Measurements from ENCODE around the gene ZMIZ1. TPM values are rescaled to one million over a fixed set of nuclear protein-coding genes. Genes with fewer than 3 reads are reported as not detected.

The ZMIZ1 gene
- total RNA-seq, 4 donors from 2014 or later: 71.9 to 104 (median 79.5) TPM

GRCh38 chr10:79305988-79306387, 237.2 kb downstream of the ZMIZ1 start:
- DNase-seq (ENCODE audit: low spot score in 2 of 2): no peak
- H3K36me3 ChIP-seq: peaks cover 99% of the 10 kb centered on the region
- TF ChIP-seq POLR2A (IDR thresholded peaks at IDR 0.05) (no peak), CTCF (IDR thresholded peaks at IDR 0.05) (no peak)
- no peaks in the 10 kb centered on the region for H3K9me3 ChIP-seq
- no peak overlapping the region for H3K27ac ChIP-seq
- H3K4me1 ChIP-seq: peaks cover 9% of the 10 kb centered on the region
- no peak overlapping the region for H3K4me3 ChIP-seq
- H3K27me3 ChIP-seq: no peaks in the 10 kb centered on the region
- 87% methylated on average over 6 of the region's 15 CpGs for WGBS

- H3K36me3 ChIP-seq: peaks cover 99% of the 10 kb centered on the region
- no peak for TF ChIP-seq POLR2AphosphoS5 (IDR thresholded peaks at IDR 0.05)
- no peak for TF ChIP-seq EP300 (IDR thresholded peaks at IDR 0.05)
- no peak for TF ChIP-seq POLR2A (IDR thresholded peaks at IDR 0.05)
- TF ChIP-seq CTCF (IDR thresholded peaks at IDR 0.05): no peak
- no peak overlapping the region for H3K27ac ChIP-seq
- H3K27me3 ChIP-seq: no peaks in the 10 kb centered on the region
- 99% methylated on average over 7 of the region's 8 CpGs for WGBS
- no peak overlapping the region for H3K4me3 ChIP-seq
- no peak for DNase-seq (ENCODE audit: low spot score in 2 of 2)
- no peaks in the 10 kb centered on the region for H3K9me3 ChIP-seq
- H3K4me1 ChIP-seq: peaks cover 16% of the 10 kb centered on the region
Measured at GRCh38 chr10:79306644-79307220, 238.0 kb downstream of the ZMIZ1 start.

GRCh38 chr10:79308016-79308415, 239.2 kb downstream of the ZMIZ1 start:
- DNase-seq (ENCODE audit: low spot score in 2 of 2): no peak
- H3K36me3 ChIP-seq: peaks cover 98% of the 10 kb centered on the region

GRCh38 chr10:79308969-79309665, 240.4 kb downstream of the ZMIZ1 start:
- peaks cover 98% of the 10 kb centered on the region for H3K36me3 ChIP-seq
- no peaks in the 10 kb centered on the region for H3K27me3 ChIP-seq
- WGBS: 93% methylated on average over 8 of the region's 14 CpGs
- H3K4me1 ChIP-seq: peaks cover 20% of the 10 kb centered on the region
- TF ChIP-seq CTCF (IDR thresholded peaks at IDR 0.05) (no peak), POLR2A (IDR thresholded peaks at IDR 0.05) (no peak), POLR2AphosphoS5 (IDR thresholded peaks at IDR 0.05) (no peak), EP300 (IDR thresholded peaks at IDR 0.05) (no peak)
- no peaks in the 10 kb centered on the region for H3K9me3 ChIP-seq
- no peak for DNase-seq (ENCODE audit: low spot score in 2 of 2)
- H3K4me3 ChIP-seq: no peak overlapping the region
- H3K27ac ChIP-seq: no peak overlapping the region

More at GRCh38 chr10:79308016-79308415, 239.2 kb downstream of the ZMIZ1 start:
- Histone ChIP-seq H3K9me3 (no peaks in the 10 kb centered on the region), H3K27ac (no peak overlapping the region), H3K4me3 (no peak overlapping the region), H3K4me1 (peaks cover 16% of the 10 kb centered on the region), H3K27me3 (no peaks in the 10 kb centered on the region)
- TF ChIP-seq EP300 (IDR thresholded peaks at IDR 0.05): no peak
- TF ChIP-seq CTCF (IDR thresholded peaks at IDR 0.05): no peak
- TF ChIP-seq POLR2AphosphoS5 (IDR thresholded peaks at IDR 0.05): no peak
- no peak for TF ChIP-seq POLR2A (IDR thresholded peaks at IDR 0.05)
- 79% methylated on average over 7 of the region's 7 CpGs for WGBS

- no peak overlapping the region for H3K4me3 ChIP-seq
- no peaks in the 10 kb centered on the region for H3K27me3 ChIP-seq
- DNase-seq (ENCODE audit: low spot score in 2 of 2): no peak
- TF ChIP-seq EP300 (IDR thresholded peaks at IDR 0.05): no peak
- no peak for TF ChIP-seq POLR2AphosphoS5 (IDR thresholded peaks at IDR 0.05)
- TF ChIP-seq CTCF (IDR thresholded peaks at IDR 0.05): no peak
- no peak for TF ChIP-seq POLR2A (IDR thresholded peaks at IDR 0.05)
- H3K36me3 ChIP-seq: peaks cover 92% of the 10 kb centered on the region
- no peaks in the 10 kb centered on the region for H3K9me3 ChIP-seq
- peaks cover 20% of the 10 kb centered on the region for H3K4me1 ChIP-seq
- H3K27ac ChIP-seq: peak overlapping the region; percentile 23
- 73% methylated on average over 24 of the region's 29 CpGs for WGBS
Measured at GRCh38 chr10:79310200-79310865, 241.6 kb downstream of the ZMIZ1 start.

Data from suprapubic skin (tissue), 4 donors.